SU-DHL-6 (cell line): ENCODE data around the gene KCNB1.

Source experiments
- EZH2phosphoT487 ChIP-seq: fragments of 200-600 bp; sonication (generic), shearing (Covaris generic); conservative IDR thresholded peaks from 2 replicates; pipeline ENCODE4 v1.6.1; 2018; ENCODE audit warnings: mild to moderate bottlenecking, antibody characterized with exemption, low read length, moderate library complexity, mixed read lengths
- TF ChIP-seq, protein P1 (sequence below): fragments of 200-600 bp; sonication (generic); IDR thresholded peaks from one replicate; pipeline ENCODE4 v1.5.1; 2017; ENCODE audit warnings: antibody characterized with exemption, mild to moderate bottlenecking, low read length, moderate library complexity; ENCODE audit not compliant: insufficient read depth, poor library complexity, severe bottlenecking

DNA sequence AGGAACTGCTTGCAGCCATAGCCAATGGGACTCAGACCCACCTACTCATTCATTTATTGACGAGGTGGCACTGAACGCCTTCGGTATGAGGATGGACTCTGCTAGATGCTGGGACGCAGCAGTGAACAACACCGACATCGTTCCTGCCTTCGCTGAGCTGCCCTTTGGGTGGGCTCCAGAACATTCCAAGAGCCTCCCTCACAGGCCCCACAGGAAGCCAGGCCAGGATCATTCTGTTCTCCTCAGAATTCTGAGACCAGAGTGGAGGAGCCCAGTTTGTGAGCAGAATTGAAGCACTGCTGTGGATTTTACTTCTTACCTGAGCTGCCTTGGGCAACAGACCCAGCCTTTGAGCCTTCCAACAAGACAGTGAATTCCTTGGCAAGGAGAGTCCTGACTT, 82.1 kb downstream of the KCNB1 start:
- TF ChIP-seq, protein P1, sequence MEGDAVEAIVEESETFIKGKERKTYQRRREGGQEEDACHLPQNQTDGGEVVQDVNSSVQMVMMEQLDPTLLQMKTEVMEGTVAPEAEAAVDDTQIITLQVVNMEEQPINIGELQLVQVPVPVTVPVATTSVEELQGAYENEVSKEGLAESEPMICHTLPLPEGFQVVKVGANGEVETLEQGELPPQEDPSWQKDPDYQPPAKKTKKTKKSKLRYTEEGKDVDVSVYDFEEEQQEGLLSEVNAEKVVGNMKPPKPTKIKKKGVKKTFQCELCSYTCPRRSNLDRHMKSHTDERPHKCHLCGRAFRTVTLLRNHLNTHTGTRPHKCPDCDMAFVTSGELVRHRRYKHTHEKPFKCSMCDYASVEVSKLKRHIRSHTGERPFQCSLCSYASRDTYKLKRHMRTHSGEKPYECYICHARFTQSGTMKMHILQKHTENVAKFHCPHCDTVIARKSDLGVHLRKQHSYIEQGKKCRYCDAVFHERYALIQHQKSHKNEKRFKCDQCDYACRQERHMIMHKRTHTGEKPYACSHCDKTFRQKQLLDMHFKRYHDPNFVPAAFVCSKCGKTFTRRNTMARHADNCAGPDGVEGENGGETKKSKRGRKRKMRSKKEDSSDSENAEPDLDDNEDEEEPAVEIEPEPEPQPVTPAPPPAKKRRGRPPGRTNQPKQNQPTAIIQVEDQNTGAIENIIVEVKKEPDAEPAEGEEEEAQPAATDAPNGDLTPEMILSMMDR, result no peak
- TF ChIP-seq EZH2phosphoT487, result no peak
